GM12872 (cell line): Measurements from ENCODE around the gene GAB2.

ENCODE experiments used
- TF ChIP-seq, protein P1 (sequence below): IDR thresholded peaks from 3 replicates; pipeline ENCODE4 v1.5.1; 2011; ENCODE audit warnings: low read depth, mild to moderate bottlenecking, low read length, moderate library complexity; ENCODE audit not compliant: insufficient read depth

The GAB2 gene

DNA sequence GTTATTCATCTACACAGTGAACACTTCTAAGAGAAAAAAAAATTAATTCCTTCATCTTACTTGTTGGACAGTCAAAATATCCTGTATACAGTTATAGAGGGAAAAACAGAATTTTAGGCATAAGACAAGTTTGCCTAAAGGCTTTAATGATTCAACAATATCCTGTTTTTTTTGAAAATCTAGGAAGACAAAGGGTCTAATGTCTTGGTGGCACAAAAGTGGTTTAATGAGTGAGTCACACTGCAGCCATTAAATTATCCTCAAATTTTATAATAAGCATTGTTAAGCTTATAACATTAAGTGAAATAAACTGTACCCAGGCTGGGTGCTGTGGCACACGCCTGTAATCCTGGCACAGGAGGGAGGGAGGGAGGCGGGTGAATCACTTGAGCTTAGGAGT lies 72.9 kb downstream of the GAB2 start:
- TF ChIP-seq, protein P1, sequence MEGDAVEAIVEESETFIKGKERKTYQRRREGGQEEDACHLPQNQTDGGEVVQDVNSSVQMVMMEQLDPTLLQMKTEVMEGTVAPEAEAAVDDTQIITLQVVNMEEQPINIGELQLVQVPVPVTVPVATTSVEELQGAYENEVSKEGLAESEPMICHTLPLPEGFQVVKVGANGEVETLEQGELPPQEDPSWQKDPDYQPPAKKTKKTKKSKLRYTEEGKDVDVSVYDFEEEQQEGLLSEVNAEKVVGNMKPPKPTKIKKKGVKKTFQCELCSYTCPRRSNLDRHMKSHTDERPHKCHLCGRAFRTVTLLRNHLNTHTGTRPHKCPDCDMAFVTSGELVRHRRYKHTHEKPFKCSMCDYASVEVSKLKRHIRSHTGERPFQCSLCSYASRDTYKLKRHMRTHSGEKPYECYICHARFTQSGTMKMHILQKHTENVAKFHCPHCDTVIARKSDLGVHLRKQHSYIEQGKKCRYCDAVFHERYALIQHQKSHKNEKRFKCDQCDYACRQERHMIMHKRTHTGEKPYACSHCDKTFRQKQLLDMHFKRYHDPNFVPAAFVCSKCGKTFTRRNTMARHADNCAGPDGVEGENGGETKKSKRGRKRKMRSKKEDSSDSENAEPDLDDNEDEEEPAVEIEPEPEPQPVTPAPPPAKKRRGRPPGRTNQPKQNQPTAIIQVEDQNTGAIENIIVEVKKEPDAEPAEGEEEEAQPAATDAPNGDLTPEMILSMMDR, result no peak

DNA sequence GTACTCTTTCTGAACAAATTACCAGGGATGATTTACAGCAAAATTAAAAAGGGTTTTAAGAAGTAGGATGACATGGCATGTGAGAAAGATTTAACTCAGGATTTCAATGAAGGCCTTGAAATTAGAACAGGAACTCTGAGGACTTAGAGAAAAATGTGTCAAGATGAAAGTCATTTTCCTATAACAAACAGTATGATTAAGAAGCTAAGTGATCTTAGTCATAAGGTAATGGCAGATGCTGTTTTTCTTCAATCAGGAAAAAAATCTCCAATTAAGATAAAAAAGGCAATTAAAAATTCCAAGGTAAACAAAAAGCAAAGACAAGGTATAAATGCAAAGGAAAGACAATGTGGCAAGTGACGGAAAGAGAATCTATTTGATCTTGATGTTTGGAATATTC lies 73.5 kb downstream of the GAB2 start:
- TF ChIP-seq, protein P1, result no peak

DNA sequence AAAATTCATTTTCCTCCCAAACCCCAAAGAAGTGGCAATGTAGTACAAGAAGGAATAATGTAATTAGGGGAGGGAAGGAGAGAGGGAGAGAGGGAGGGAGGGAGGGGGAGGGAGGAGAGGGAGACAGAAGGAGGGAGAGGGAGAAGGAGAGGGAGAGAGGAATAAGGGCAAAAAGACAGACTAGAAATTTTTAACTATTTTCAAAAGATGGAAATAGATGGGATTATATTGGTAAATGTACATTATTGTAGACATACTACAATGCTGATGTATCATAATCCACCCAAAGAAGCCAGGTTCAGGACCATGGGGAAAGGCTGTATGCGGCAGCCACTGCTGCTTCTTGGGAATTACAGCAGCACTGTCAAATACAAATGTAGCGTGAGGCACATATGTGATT lies 74.3 kb downstream of the GAB2 start:
- TF ChIP-seq, protein P1, result no peak

DNA sequence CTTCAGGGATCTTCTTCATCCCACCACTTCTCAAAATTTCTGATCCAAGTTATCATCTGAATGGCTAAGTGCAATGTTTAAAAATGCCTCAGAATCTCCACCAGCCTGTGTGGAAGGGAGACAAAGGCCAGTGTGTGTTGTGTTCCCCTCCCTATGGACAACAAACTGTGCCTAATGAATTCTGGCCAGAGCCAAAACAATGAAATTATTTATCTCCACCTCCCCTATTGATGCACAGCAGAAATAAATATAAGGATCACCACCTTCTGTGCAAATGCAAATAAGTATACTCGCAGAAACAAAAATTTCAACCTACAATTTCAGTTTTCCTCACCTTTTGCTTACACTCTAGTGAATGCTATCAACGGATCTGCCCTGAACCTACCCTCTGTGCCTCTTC lies 75.8 kb downstream of the GAB2 start:
- TF ChIP-seq, protein P1, result no peak

DNA sequence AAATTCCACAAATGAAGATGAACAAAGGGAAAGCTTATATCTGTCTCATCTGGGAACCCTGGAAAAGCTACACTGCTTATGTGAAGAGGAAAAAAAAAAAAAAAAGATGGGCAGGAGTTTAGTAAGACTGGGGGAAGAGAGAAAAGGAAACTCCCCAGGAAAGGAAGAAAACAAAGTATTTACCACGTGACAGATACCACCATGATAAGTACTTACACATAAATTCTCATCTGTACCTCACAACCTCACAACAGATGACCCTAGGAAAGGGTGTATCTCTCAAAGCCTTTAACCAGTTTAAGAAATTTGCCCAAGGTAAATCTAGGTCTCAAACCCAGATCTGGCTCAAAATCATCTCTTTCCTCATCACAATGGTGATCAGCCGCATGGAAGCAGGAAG lies 77.1 kb downstream of the GAB2 start:
- TF ChIP-seq, protein P1, result no peak

DNA sequence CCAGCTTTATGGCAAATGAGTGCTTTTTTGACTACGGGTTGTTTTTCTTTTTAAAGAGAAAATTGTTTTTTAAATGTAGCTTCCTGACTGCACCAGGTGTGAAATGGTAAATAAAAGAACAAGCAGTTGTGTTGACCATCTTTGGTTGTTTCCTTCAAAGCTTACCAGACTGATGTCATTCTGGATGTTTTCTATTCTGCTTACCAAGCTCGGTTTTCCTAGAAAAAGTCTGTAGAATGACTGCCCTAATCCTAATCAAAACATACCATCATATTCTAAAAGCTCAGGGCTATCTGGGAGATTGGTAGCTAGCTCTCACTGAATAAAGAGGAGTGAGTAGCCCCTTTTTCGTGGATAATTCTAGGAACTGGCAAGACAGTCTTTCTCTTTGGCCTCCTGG lies 77.7 kb downstream of the GAB2 start:
- TF ChIP-seq, protein P1, result no peak

DNA sequence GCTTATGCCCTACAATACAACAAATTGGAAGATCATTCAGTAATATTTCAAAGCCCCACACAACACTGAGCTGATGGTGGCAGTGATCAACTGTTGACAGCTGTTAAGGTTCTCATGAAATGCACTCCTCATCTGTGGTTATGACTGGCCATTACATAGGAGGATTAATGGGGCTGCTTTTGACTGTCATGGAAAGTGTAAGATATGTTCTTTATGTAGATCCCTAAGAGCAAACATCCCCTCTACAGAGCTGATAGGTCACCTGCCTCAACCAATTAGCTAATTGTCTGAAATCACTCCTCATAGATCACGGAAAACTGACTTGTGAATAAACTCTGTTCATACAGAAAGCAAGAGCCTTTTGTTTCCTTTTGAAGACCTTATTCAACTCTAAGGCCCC lies 78.1 kb downstream of the GAB2 start:
- TF ChIP-seq, protein P1, result no peak

DNA sequence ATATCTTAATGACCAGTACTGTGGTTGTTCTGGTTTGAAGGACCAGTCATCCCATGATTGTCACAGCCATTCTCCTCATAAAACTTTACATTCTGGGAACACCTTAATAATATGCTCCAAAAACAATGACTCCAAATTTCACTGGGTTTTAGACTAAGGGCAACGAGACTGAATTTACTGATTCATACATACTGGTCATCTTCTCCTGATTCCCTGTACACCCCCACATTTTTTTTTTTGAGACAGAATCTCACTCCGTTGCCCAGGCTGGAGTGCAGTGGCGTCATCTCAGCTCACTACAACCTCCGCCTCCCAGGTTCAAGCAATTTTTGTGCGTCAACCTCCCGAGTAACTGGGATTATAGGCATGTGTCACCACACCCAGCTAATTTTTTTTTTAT lies 78.9 kb downstream of the GAB2 start:
- TF ChIP-seq, protein P1, result no peak
